ENCODE results near the gene FSD1.
"Not testable (repeated sequence)": the region's sequence is repeated elsewhere in the genome, so short reads cannot be mapped to it uniquely, and the experiment has no call there.

FSD1 gene

DNA sequence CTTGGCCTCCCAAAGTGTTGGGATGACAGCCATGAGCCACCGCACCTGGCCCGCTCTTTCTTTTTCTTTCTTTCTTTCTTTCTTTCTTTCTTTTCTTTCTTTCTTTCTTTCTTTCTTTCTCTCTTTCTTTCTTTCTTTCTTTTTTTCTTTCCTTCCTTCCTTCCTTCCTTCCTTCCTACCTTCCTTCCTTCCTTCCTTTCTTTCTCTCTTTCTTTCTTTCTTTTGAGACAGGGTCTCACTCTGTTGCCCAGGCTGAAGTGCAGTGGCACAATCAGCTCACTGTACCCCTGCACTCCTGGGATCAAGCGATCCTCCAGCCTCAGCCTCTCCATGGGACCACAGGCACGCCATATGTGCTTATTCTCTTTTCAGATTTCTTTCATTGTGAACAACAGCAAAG, 18.3 kb upstream of the FSD1 start:
- not testable (repeated sequence) for DNase-seq

DNA sequence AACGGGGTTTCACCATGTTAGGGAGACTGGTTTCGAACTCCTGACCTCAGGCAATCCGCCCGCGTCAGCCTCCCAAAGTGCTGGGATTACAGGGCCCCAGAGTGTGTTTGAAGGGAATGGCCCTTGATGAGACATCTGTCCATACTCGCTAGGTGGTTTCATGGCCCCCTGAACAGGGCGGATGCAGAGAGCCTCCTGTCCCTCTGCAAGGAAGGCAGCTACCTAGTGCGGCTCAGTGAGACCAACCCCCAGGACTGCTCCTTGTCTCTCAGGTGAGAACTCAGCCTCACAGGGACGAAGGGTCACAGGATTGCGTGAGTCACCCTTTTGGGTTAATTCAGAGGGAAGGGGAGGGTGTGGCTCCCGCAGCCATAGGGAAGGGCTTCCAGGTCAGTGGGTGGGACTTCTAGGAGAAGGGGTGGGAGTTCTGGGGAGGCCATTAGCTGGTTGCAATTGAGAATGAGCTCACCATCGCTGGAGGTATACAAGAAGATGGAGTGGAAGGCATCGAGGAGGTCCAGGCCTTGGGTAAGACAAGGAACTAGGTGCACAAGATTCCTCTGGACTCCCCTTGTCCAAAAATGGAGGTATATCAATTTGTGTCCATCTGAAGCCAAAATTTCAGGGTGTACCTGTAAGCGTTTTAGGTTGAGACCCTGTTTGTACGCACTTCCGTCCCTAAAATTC, 16.2 kb upstream of the FSD1 start:
- no peak for DNase-seq

DNA sequence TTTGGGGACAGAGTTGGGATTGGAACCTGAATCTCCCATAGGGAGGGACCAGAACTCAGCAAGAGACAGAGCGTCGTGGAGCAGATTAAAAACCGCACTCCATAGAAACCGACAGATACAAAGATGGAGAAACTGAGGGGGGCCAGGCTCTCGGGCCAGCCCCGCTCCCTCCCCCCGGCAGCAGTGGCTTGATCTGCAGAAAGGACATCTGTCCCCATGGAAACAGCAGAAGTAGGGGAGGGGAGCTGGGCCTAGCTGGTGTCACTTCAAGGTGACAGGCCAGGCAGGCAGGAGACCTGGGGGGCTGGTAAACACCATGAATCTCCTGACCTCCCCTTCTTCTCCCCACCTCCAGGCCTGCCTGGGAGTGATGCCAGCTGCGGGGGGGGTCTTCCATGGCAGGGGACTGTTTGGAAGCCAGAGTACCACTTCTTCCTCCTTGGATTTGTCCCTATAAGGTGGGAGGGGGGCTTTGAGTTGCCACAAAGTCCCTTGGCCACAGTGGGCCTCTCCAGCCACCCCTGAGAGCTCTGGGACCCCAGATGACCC, 13.1 kb upstream of the FSD1 start:
- no peak for DNase-seq

DNA sequence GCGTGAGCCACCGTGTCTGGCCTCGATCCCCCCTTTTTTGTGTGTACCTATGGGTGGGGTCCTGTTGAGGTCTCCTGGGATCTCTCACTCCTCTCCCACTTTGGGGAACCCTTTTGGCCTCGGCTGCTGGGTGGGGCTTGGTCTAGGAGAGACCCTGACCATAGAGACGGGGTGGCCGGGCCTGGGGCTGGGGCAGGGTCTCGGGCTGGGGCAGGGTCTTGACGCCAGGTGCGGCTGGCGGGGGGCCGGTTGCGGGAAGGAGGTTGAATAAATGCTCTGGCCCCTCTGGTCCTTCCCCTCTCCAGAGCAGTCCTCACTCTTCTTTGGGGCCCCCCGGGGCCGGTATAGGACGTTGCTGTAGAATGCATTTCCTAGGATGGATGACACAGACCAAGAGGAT, 11.9 kb upstream of the FSD1 start:
- DNase-seq, result no peak

DNA sequence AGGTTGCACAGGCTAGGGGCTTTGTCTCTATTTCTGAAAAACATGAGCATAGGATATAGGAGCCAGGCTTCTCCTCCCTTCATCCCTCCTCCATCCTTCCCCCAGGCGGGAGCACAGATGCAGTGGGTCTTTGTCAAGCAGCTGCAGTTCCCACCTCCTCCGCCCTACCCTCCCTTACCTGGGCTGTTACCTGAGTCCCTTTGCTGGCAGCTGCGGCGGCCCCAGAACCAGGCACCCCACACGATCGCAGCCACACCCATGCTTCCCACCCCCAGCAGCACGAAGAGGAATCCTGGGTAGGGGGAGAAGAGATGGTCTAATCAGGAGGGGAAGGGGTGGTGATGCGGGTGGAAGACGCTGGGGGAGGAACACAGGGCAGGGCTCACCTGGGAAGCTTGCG, 10.0 kb upstream of the FSD1 start:
- no peak for DNase-seq

DNA sequence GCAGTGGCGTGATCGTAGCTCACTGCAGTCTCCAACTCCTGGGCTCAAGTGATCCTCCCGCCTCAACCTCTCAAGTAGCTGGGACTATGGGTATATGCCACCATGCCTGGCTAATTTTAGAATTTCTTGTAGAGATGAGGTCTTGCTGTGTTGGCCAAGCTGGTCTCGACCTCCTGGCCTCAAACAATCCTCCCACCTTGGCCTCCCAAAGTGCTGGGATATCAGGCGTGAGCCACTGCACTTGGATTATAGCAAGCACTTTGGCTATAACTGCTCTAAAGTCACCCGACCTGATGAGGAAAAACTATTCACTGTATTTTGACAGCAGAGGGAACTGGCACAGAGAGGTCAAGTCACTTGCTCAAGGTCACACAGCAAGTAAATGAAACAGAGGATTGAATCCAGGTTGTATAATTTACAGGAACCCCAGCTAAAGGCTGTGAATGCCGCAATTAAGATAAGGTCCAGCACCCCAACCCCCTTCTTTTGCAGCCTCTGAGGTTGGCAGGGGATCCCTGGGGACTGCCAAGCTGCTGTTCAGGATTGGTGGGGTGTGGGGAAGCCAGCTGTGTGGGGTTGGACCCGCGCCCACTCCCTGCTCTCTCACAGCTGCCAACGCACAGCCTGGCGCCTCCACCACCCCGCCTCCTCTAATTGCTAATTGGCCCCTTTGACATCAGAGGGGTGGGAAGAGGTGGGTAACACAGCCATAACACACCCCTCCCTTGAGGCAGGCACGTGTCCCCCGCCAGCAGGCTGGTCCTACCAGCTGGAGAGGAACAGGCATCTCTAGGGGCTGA, 8.2 kb upstream of the FSD1 start:
- DNase-seq, result no peak

DNA sequence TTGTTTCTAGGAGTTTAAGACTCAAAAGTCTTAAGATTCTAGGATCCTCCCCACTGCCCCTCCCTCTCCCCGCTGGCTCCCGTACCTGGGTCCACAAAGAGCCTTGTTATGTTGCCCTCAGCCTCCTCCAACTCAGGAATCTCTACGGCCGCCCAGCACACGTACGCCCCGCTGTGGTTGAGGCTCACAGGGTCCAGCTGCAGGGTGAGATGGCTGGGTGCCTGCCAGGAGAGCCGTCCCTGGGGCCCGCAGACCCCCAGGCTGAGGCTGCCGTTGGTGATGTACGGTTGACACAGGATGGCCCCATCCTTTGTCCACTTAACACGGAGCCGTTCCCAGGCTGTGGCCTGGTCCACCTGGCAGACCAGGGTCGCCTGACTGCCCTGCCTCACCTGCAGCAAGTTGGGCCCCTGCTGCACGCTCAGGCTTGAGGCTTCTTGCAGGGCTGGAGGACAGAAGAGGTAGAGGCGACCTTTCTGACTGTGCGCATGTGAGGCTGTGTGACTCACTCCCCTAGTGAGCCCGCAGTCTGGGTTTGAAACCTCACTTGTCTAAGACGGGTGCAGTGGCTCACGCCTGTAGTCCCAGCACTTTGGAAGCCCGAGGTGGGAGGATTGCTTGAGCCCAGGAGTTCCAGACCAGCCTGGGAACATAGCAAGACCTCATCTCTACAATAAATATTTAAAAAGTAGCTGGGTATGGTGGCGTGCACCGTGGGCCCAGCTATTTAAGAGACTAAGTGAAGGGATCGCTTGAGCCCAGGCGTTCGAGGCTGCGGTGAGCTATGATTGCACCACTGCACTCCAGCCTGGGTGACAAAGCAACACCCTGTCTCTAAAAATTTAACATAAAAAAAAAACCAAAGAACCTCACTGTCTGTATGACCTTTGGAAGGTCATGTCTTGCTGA, 6.2 kb upstream of the FSD1 start:
- DNase-seq, result no peak

DNA sequence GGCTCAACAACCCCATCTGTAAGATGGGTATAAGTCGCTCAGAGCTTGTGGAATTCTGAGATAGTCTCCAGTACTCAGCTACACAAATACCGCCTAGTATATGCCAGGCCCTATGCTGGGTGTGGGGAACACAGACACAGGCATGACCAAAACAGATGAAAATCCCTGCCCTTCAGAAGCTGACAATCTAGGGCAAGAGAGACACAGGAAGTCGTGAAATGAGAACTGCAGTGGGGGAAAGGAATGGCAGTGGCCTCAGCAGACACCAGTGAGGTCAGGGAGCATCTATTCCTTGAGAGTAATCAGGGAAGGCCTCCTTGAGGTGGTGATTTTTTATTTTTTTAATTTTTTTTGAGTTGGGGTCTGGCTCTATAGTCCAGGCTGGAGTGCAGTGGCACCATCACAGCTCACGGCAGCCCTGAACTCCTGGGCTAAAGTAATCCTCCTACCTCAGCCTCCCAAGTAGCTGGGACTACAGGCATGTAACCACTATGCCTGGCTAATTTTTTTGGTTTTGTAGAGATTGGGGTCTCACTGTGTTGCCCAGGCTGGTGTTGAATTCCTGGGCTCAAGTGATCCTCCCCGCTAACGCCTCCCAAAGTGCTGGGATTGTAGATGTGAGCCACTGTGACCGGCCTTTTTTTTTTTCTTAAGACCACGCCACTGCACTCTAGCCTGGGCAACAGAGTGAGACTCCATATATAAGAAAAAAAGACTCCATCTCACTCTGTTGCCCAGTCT, 5.4 kb upstream of the FSD1 start:
- DNase-seq, result no peak

DNA sequence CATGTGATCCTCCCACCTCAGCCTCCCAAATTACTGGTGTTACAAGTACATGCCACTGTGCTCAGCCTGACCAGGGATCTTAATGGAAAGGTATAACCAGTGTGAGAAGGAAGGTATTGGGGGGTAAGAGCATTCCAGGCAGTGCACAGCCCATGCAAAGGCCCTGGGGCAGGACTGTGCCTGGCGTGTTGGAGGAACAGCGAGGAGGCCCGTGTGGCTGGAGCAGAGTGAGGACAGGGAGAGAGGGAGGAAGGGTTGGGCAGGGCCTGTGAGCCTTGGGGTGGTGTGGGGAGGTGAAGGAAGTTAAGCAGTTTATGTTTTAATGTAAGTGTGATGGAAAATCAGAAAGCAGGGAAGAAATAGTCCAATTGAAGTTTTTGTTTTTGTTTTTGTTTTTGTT, 3.8 kb upstream of the FSD1 start:
- DNase-seq, result no peak

DNA sequence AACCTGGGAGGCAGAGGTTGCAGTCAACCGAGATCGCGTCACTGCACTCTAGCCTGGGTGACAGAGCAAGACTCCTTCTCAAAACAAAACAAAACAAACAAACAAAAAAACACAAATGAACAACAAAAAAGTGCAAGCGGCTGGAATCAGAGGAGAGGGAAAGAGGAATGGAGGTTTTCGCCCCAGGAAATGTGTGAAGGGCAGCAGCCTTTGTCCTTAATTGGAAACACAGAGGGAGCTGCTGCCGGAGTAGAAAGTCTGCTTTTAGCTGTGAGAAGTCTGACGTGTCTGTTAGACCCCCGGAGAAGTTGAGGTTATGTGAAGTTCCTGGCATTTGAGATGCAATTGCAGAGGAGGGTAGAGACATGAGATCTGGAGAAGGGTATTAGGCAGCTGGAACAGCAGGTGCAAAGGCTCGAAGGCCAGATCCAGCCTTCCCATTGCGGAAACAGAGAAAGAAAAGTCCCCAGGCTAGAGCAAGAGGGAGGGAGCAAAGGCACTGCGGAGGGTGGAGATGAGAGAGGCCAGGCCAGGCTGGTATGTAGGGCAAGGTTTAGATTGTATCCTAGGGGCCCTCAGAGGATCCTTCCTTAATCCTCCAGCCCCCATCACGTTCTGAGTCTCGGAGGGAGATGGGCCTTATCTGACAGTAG, 2.7 kb upstream of the FSD1 start:
- DNase-seq, result no peak

DNA sequence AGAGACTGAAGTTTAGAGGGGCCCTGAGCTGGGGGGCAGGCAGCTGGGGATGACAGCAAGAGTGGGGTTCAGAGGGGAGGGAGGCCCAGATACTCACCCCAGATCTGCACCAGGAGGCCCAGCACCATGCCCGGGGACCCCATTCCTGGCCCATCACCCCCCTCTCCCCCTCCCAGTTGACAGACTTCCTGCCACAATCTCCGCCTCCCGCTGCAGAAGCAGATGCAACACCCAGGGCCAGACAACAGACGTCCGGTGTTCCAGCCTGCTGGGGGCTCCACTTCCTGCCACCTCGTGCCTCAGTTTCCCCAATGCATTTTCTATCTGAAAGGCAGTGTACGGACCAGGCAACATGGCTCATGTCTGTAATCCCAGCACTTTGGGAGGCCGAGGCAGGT, 2.2 kb upstream of the FSD1 start, which contains the start of gene TMIGD2:
TMIGD2 (minus strand) TSS at position 147 of the 398 bp plus-strand sequence; CDS start at position 143, 4 bp downstream.
- no peak for DNase-seq

DNA sequence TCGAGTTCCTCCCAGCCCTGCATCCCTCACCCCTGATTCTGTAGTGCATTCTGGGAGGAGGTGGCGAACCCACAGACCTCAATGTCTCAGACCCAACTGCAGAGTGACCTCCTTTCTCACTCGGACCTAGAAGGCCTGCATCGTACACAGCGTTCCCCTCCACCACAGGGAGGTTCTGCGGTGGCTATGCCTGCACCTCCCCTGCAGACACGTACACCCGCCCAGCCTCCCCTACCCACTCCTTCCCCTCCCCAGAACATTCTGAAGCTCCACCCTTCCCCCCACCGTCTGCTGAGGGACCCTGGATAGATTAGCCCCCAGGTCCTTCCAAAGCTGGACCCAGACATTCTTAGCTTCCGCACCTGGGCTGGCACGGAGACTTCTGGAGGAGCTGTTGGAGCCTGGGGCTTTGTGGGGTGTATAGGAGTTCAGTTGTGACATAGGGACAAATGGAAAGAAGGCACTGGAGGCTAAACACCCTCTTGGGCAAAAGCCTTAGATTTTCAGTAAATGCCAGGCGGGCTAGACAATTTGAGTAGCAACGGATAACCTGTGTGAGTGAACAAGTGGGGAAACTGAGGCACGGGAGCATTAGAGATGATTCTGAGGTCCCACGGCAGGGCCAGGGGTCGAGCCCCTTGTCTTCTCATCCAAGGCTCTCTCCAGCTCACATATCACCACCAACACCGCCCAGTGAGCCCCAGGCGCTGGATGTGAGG, 420 bp upstream of the FSD1 start:
- no peak for DNase-seq

DNA sequence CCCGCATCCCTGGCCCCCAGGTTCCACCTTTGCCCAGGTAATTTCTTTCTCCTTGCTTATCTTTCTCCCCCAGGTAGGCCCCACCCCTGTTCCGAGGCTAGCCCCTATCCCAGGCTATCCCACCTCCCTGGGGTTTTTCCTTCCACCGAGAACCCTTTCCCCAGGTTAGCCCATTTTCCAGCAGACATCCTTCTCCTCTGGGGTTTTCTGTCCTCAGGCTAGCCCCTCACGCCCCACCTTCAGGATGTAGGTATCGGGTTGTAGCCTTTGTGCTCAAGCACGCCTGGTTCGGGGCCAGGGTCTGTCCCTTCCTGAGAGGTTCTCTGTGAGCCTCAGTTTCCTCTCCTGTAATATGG, 837 bp downstream of the FSD1 start:
- DNase-seq, result no peak

DNA sequence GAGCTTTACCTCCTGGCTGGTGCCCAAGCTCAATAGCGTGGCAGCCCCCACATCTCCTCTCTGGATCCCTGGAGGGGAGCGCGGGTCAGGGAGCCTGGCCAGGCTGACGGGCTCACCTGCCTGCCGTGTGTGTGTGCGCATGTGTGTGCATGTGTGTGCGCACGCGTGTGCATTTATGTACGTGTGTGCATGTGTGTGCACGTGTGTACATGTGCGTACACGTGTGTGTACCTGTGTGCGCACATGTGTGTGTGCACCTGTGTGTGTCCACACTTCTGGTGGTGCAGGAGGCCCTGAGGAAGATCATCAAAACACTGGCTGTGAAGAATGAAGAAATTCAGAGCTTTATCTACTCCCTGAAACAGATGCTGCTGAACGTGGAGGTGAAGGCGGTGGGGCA, 1.3 kb downstream of the FSD1 start:
- no peak for DNase-seq

DNA sequence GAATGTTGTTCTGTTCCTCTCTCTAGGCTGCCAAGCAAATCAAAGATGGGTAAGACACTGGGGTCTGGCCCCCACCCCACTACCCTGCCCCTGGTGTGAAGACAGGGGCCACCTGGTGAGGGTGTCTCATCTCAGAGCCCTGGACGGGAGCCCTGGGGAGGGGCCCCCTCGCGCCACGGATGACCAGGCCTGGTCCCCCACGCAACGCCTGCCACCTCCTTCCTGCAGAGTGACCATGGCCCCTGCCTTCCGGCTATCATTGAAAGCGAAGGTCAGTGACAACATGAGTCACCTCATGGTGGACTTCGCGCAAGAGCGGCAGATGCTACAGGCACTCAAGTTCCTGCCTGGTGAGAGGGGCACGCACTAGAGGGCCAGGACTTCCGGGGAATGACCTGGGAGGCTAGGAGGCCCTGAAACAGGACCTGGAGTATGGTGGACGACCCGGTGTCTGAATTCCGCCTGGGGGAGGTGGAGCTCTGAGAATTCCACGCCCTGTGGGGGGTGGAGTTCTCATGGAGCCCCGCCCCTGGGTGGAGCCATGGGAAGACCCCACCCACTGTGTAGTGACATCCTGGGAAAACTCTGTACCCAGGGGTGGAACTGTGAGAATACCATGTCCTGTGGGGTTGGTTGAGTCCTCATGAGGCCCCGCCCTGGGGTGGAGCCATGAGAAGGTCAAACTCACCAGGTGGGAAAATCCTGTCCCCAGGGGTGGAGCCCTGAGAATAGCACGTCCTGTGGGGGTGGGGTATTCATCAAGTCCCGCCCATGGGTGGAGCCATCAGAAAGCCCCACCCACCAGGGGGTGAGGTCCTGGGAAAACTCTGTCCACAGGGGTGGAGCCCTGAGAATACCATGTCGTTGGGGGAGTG, 6.1 kb downstream of the FSD1 start:
- DNase-seq, result no peak

DNA sequence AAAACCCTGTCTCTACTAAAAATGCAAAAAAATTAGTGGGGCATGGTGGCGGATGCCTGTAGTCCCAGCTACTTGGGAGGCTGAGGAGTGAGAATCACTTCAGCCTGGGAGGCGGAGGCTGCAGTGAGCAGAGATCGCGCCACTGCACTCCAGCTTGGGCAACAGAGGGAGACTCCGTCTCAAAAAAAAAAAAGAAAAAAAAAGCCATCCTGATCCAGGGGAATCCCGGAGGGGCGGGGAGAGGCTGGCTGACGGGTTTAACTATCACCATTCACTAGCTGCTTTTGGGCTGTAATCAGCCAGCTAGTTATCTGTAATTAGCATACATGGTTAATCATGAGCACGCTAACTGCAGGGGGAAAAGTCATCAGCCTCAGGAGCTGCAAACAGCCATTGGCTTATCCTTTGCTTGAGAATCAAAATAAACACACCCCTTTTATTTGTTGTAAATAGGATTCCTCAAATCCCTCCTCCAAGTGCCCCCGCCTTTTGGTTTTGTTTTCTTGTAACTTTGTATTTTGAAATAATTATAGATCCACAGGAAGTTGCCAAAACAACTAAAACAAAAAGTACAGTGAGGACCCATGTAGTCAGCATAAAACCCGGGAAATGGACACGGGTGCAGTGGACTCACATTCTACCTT, 9.6 kb downstream of the FSD1 start:
- DNase-seq, result no peak

DNA sequence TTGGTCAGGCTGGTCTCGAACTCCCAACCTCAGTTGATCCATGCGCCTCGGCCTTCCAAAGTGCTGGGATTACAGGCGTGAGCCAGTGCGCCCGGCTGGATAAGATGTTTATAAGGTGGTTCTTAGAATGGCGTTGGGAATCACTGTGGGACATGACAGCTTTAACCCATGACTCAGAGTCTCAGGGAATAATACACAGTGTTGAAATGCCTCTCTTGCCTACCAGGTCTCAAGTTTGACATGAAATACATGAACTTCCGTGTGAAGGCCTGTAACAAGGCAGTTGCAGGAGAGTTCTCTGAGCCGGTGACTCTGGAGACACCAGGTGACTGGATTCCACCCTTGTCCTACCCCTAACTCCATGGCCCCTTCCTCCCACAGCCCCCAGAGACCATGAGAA, 12.6 kb downstream of the FSD1 start:
- DNase-seq, result no peak

DNA sequence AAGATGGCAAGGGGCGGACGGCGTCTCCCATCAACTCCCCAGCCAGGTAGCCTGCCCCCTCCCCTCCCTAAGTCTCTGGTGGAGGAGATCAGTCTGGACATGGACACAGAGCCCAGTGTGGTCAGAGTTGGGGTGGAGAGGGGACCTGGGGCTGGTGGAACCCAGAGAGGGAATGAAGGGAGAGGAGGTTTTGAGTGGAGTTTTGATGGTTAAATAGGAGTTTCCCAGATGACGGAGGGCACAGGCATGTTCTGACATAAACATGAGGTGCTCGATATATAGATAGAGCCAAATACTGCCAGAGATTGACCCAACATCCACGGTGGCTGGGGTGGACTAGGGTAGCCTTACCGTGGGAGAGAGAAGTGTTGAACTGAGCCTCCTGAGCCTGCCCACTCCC, 14.1 kb downstream of the FSD1 start:
- no peak for DNase-seq

DNA sequence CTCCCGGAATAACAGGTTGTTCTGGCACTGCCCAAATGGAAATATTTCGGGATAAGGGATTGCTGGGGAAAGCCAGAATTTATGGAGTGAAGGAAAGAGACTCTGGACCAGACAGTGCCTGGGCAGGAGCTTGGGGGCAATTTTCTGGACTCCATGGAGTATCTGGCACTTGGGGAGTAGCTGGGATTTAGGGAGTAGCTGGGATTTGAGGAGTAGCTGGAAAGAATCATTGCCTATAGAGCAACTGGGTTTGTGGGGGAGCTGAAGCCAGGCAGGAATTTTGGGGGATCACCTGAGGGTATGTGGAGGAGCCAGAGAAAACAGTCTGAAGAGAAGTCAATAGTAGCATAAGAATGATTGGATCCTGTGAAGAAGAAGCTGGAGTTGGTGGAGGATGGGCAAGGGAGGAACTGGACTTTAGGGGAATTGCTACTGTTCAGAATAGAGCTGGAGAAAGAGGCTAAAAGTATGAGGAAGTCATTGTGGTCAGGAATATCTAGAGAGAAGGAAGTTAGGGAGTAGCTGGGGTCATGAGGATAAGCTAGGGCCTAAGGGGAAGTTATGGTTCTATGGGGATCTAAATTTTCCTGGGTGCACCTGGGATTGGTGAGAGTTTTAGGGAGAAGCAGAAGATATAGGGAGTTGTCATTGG, 14.8 kb downstream of the FSD1 start:
- no peak for DNase-seq
